IPS-15b (cell line): ENCODE results near the gene MDP1.

ENCODE experiments used
- H3K27me3 ChIP-seq: one replicate; pipeline ENCODE4 v1.6.1; 2013; ENCODE audit warnings: low read length; ENCODE audit not compliant: control insufficient read depth, insufficient read depth
- H3K36me3 ChIP-seq: one replicate; pipeline ENCODE4 v1.6.1; 2013; ENCODE audit warnings: low read length; ENCODE audit not compliant: control insufficient read depth, insufficient read depth
- H3K4me1 ChIP-seq: one replicate; pipeline ENCODE4 v1.6.1; 2013; ENCODE audit warnings: mild to moderate bottlenecking, low read length; ENCODE audit not compliant: control insufficient read depth, insufficient read depth
- H3K4me3 ChIP-seq: one replicate; pipeline ENCODE4 v1.5.1; 2013; ENCODE audit warnings: low read depth, low read length
- H3K9ac ChIP-seq: one replicate; pipeline ENCODE4 v1.6.1; 2013; ENCODE audit warnings: low read depth, mild to moderate bottlenecking, low read length
- H3K9me3 ChIP-seq: one replicate; pipeline ENCODE4 v1.6.1; 2013; ENCODE audit warnings: mild to moderate bottlenecking, low read length; ENCODE audit not compliant: control insufficient read depth, insufficient read depth

Gene MDP1

GRCh38 chr14:24179294-24179960 lies 36.4 kb downstream of the MDP1 start:
- H3K4me1 ChIP-seq, result no peaks in the 10 kb centered on the region
- no peaks in the 10 kb centered on the region for H3K9me3 ChIP-seq
- no peaks in the 10 kb centered on the region for H3K27me3 ChIP-seq
- peaks cover 71% of the 10 kb centered on the region for H3K36me3 ChIP-seq
- H3K9ac ChIP-seq, result no peak overlapping the region
- H3K4me3 ChIP-seq, result no peak overlapping the region

DNA sequence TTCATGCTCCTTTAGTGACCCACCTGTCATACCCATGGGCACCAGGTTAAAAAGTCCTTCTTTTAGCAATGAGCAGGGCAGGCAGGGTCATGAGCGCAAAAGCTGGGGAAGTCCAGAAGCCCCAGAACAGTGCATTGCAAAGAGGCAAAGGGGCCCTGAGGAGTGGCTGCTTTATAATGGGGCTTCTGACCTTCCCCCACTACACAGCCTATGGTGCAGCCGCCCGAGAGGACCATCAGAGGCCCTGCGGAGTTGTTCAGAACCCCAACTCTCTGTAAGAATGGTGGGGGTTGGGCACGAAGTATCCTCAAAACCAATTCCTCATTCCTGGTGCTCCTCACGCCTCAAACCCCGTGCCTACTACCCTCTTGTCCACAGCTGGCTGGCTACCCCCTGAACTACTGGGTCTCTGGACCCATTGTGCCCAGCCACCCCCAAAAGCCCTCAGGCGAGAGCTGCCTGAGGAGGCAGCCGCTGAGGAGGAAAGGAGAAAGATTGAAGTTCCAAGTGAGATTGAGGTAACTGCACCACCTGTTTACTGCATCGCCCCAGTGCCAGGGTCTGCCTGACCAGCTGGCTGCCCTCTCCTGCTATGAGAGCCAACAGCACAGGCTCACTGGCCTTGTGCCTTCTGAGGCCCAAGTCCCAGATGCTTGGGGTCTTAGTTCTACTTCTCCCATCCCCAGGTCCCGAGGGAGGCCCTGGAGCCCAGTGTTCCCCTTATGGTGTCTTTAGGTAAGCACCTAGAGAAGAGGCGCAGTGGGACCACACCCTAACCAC lies 37.3 kb downstream of the MDP1 start:
- no peak overlapping the region for H3K4me3 ChIP-seq
- H3K4me1 ChIP-seq, result no peaks in the 10 kb centered on the region
- H3K27me3 ChIP-seq, result no peaks in the 10 kb centered on the region
- H3K9me3 ChIP-seq, result no peaks in the 10 kb centered on the region
- no peak overlapping the region for H3K9ac ChIP-seq
- peaks cover 64% of the 10 kb centered on the region for H3K36me3 ChIP-seq

DNA sequence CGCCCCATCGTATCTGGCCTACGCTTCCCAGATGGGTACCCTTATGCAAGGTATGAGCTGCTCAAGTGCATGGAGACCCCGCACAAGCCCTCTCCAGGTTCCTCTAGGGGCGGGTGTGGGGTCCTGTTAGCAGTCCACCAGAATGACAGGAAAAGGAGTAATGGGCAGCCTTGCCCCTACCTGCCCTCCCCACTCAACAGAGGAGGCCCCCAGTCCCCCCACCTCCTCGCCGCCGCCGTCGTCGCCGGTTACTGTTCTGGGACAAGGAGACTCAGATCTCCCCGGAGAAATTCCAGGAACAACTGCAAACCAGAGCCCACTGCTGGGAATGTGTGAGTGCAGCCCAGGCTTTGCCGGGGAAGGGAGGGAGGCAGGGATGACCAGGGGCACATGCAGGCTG lies 38.0 kb downstream of the MDP1 start:
- Histone ChIP-seq H3K4me3 (no peak overlapping the region), H3K9ac (no peak overlapping the region), H3K4me1 (no peaks in the 10 kb centered on the region), H3K9me3 (no peaks in the 10 kb centered on the region), H3K36me3 (peaks cover 62% of the 10 kb centered on the region), H3K27me3 (no peaks in the 10 kb centered on the region)

DNA sequence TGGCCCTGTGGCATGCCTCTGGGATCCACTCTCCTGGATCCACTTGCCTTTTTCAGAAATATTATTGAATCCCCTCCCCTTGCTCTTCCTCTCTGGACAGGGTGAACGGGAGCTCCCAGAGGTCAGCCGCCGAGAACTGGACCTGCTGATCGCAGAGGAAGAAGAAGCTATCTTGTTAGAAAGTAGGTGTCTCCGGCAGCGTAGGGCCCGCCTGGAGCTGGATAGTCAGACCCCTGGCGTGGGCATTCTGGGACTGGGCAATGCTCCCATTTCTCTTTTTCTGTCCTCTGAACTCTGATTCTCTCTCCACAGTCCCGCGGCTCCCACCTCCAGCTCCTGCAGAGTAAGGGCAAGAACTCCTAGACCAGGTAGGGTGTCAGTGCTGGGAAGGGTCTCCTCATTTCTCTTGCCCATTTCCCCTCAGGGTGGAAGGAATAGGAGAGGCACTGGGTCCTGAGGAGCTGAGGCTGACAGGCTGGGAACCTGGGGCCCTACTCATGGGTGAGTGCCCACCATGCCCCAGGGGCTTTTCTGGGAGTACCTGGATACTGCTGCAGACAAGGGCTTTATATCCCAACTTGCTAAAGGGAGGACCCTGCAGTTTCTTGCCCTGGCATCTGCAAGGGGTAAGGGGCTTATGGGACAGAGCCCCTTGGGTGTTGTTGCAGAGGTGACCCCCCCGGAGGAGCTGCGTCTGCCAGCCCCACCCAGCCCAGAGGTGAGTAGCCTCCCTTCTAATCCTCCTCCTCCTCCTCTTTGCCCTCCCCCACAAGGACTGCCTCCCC lies 38.6 kb downstream of the MDP1 start:
- Histone ChIP-seq H3K27me3 (no peaks in the 10 kb centered on the region), H3K4me1 (peaks cover 2% of the 10 kb centered on the region), H3K9ac (no peak overlapping the region), H3K9me3 (no peaks in the 10 kb centered on the region), H3K4me3 (no peak overlapping the region), H3K36me3 (peaks cover 56% of the 10 kb centered on the region)

DNA sequence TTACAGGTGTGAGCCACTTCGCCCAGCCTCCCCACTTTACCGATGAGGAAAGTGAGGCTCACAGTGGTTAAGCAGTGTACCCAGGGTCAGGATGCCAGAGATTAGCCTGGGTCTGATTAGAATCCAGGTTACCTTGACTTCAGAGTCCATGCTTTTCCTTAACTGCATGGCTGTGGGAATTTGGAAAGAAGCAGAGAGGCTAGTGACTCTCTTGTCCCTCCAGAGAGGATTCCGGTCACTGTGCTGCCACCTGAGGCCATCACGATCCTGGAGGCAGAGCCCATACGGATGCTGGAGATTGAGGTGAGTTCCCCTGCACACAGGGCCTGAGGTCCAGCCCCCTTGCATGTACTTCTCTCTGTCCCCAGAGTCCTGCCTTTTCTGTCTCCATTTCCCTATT lies 39.3 kb downstream of the MDP1 start:
- H3K27me3 ChIP-seq, result no peaks in the 10 kb centered on the region
- H3K36me3 ChIP-seq, result peaks cover 49% of the 10 kb centered on the region
- no peaks in the 10 kb centered on the region for H3K9me3 ChIP-seq
- no peak overlapping the region for H3K9ac ChIP-seq
- H3K4me1 ChIP-seq, result peaks cover 3% of the 10 kb centered on the region
- no peak overlapping the region for H3K4me3 ChIP-seq

GRCh38 chr14:24172871-24173281 lies 43.0 kb downstream of the MDP1 start:
- Histone ChIP-seq H3K9me3 (no peaks in the 10 kb centered on the region), H3K4me1 (peaks cover 3% of the 10 kb centered on the region), H3K4me3 (peak overlapping the region; percentile 81), H3K9ac (no peak overlapping the region), H3K27me3 (no peaks in the 10 kb centered on the region), H3K36me3 (peaks cover 17% of the 10 kb centered on the region)

- no peaks in the 10 kb centered on the region for H3K27me3 ChIP-seq
- H3K4me1 ChIP-seq, result peaks cover 3% of the 10 kb centered on the region
- no peaks in the 10 kb centered on the region for H3K9me3 ChIP-seq
- peak overlapping the region; percentile 37 for H3K9ac ChIP-seq
- H3K36me3 ChIP-seq, result peaks cover 12% of the 10 kb centered on the region
- H3K4me3 ChIP-seq, result peak overlapping the region; percentile 81
These were observed 43.5 kb downstream of the MDP1 start for GRCh38 chr14:24172261-24172860.

GRCh38 chr14:24171422-24172260 lies 44.2 kb downstream of the MDP1 start, which contains the start of gene REC8:
Gene REC8 (plus strand): TSS chr14:24172080. CDS start chr14:24172553, 473 bp downstream.
- H3K4me3 ChIP-seq, result peak within 1 kb of the TSS; percentile 81
- H3K9ac ChIP-seq, result peak within 1 kb of the TSS; percentile 37

GRCh38 chr14:24167469-24168114 lies 48.3 kb downstream of the MDP1 start:
- Histone ChIP-seq H3K9ac (no peak overlapping the region), H3K9me3 (no peaks in the 10 kb centered on the region), H3K4me3 (no peak overlapping the region), H3K36me3 (peaks cover 15% of the 10 kb centered on the region), H3K27me3 (no peaks in the 10 kb centered on the region), H3K4me1 (peaks cover 3% of the 10 kb centered on the region)

More at GRCh38 chr14:24171422-24172260, 44.2 kb downstream of the MDP1 start, which contains the start of gene REC8:
- Histone ChIP-seq H3K36me3 (peaks cover 9% of the 10 kb centered on the region), H3K27me3 (no peaks in the 10 kb centered on the region), H3K4me1 (peaks cover 3% of the 10 kb centered on the region), H3K9me3 (no peaks in the 10 kb centered on the region)

GRCh38 chr14:24165785-24166184 lies 50.1 kb downstream of the MDP1 start:
- Histone ChIP-seq H3K4me1 (peaks cover 3% of the 10 kb centered on the region), H3K9ac (no peak overlapping the region), H3K27me3 (no peaks in the 10 kb centered on the region), H3K4me3 (no peak overlapping the region), H3K9me3 (no peaks in the 10 kb centered on the region), H3K36me3 (peaks cover 15% of the 10 kb centered on the region)
